Kidney epithelial cell (primary cell): ENCODE data around the gene SLC22A17. TPM values are rescaled to one million over a fixed set of nuclear protein-coding genes. Genes with fewer than 3 reads are reported as not detected.
"Not testable (repeated sequence)": the region's sequence is repeated elsewhere in the genome, so short reads cannot be mapped to it uniquely, and the experiment has no call there.

ENCODE experiments used
- DNase-seq: peaks from one replicate; pipeline ENCODE4 v3.0.0-alpha.2; 2010; ENCODE audit warnings: low read depth
- H3K27me3 ChIP-seq: 2 replicates; pipeline ENCODE4 v1.6.0; 2011; ENCODE audit warnings: low read length; ENCODE audit not compliant: control insufficient read depth, insufficient read depth
- H3K36me3 ChIP-seq: 2 replicates; pipeline ENCODE4 v1.5.1; 2011; ENCODE audit warnings: low read length; ENCODE audit not compliant: control insufficient read depth, insufficient read depth
- H3K4me3 ChIP-seq: 2 replicates; pipeline ENCODE4 v1.5.1; 2011; ENCODE audit warnings: low read depth, mild to moderate bottlenecking, control low read depth, low read length
- CTCF ChIP-seq: IDR thresholded peaks from 2 replicates; pipeline ENCODE4 v1.5.1; 2011; ENCODE audit warnings: mild to moderate bottlenecking, moderate library complexity, low read length, control low read depth, inconsistent platforms; ENCODE audit not compliant: insufficient read depth, poor library complexity, severe bottlenecking
- total RNA-seq: library from RNA; depleted of rRNA; stranded (reverse); fragments of >200 nt; gene quantifications from 2 replicates; pipeline ENCODE4 v1.2.3, GENCODE V29; 2015

The SLC22A17 gene
- total RNA-seq, 1 donor from 2014 or later: 7.8 TPM

GRCh38 chr14:23396781-23397407 is 44.2 kb upstream of the SLC22A17 start:
- no peak for TF ChIP-seq CTCF
- DNase-seq: no peak

GRCh38 chr14:23396126-23396525 is 43.4 kb upstream of the SLC22A17 start:
- Histone ChIP-seq H3K36me3 (no peaks in the 10 kb centered on the region), H3K4me3 (no peak overlapping the region), H3K27me3 (peaks cover 2% of the 10 kb centered on the region)
- no peak for TF ChIP-seq CTCF
- no peak for DNase-seq

More at GRCh38 chr14:23396781-23397407, 44.2 kb upstream of the SLC22A17 start:
- H3K27me3 ChIP-seq: peaks cover 2% of the 10 kb centered on the region
- no peak overlapping the region for H3K4me3 ChIP-seq
- H3K36me3 ChIP-seq: no peaks in the 10 kb centered on the region

GRCh38 chr14:23392613-23393012 is 39.9 kb upstream of the SLC22A17 start:
- no peak for DNase-seq
- no peaks in the 10 kb centered on the region for H3K36me3 ChIP-seq
- no peak for TF ChIP-seq CTCF
- peaks cover 6% of the 10 kb centered on the region for H3K27me3 ChIP-seq
- no peak overlapping the region for H3K4me3 ChIP-seq

GRCh38 chr14:23389871-23390270 is 37.2 kb upstream of the SLC22A17 start:
- not testable (repeated sequence) for H3K4me3 ChIP-seq, DNase-seq, H3K27me3 ChIP-seq, H3K36me3 ChIP-seq

GRCh38 chr14:23389396-23389795 is 36.7 kb upstream of the SLC22A17 start:
- DNase-seq: no peak
- no peak for TF ChIP-seq CTCF
- no peak overlapping the region for H3K4me3 ChIP-seq
- H3K27me3 ChIP-seq: peaks cover 8% of the 10 kb centered on the region
- H3K36me3 ChIP-seq: no peaks in the 10 kb centered on the region

GRCh38 chr14:23388996-23389395 is 36.3 kb upstream of the SLC22A17 start:
- TF ChIP-seq CTCF: no peak
- Histone ChIP-seq H3K27me3 (peaks cover 10% of the 10 kb centered on the region), H3K36me3 (no peaks in the 10 kb centered on the region), H3K4me3 (no peak overlapping the region)
- no peak for DNase-seq
